Amygdala (tissue), 56 donors: Measurements from ENCODE around the gene ME1.
"Not testable (repeated sequence)": the region's sequence is repeated elsewhere in the genome, so short reads cannot be mapped to it uniquely, and the experiment has no call there.

Experiments used
- DNase-seq, 56 donors: peaks; one replicate each; lab custom pipeline; 2025; lab: John Stamatoyannopoulos, UW

The ME1 gene

GRCh38 chr6:83365931-83366330, 64.9 kb downstream of the ME1 start:
- peak in 5 of 56 donors; percentile 6 to 35 (median 24) for DNase-seq

- DNase-seq: not testable (repeated sequence)
These were observed 68.5 kb downstream of the ME1 start for GRCh38 chr6:83362349-83362748.

- DNase-seq: no peak
These were observed 71.2 kb downstream of the ME1 start for GRCh38 chr6:83359638-83360037.

GRCh38 chr6:83354747-83355146, 76.1 kb downstream of the ME1 start:
- DNase-seq: no peak

- no peak for DNase-seq
These were observed 78.3 kb downstream of the ME1 start for GRCh38 chr6:83352424-83353061.

GRCh38 chr6:83343121-83343520, 87.7 kb downstream of the ME1 start:
- no peak for DNase-seq

- DNase-seq: no peak
These were observed 89.1 kb downstream of the ME1 start for GRCh38 chr6:83341765-83342164.

GRCh38 chr6:83333916-83334315, 96.9 kb downstream of the ME1 start:
- not testable (repeated sequence) for DNase-seq

GRCh38 chr6:83333500-83333899, 97.4 kb downstream of the ME1 start:
- no peak for DNase-seq

GRCh38 chr6:83314693-83315092, 116.2 kb downstream of the ME1 start:
- no peak for DNase-seq

- no peak for DNase-seq
These were observed 117.0 kb downstream of the ME1 start for GRCh38 chr6:83313882-83314281.

- DNase-seq: no peak
These were observed 119.6 kb downstream of the ME1 start for GRCh38 chr6:83311231-83311630.

GRCh38 chr6:83310046-83310445, 120.8 kb downstream of the ME1 start:
- DNase-seq: no peak

- DNase-seq: no peak
These were observed 121.5 kb downstream of the ME1 start for GRCh38 chr6:83309344-83309743.

GRCh38 chr6:83308833-83309232, 122.0 kb downstream of the ME1 start:
- DNase-seq: no peak

GRCh38 chr6:83307849-83308248, 123.0 kb downstream of the ME1 start:
- DNase-seq: no peak

- no peak for DNase-seq
These were observed 127.4 kb downstream of the ME1 start for GRCh38 chr6:83303426-83303825.

GRCh38 chr6:83294676-83295075, 136.2 kb downstream of the ME1 start:
- no peak for DNase-seq

- DNase-seq: no peak
These were observed 137.7 kb downstream of the ME1 start for GRCh38 chr6:83292900-83293843.

GRCh38 chr6:83287298-83287697, 143.6 kb downstream of the ME1 start:
- not testable (repeated sequence) for DNase-seq

GRCh38 chr6:83285917-83286316, 144.9 kb downstream of the ME1 start:
- DNase-seq: no peak

GRCh38 chr6:83273596-83273995, 157.3 kb downstream of the ME1 start:
- DNase-seq: no peak
